Endothelial cell of umbilical vein (primary cell): ENCODE data around the gene GALNT13. TPM values are rescaled to one million over a fixed set of nuclear protein-coding genes. Genes with fewer than 3 reads are reported as not detected.

ENCODE experiments used
- BruUV-seq: library from RNA; stranded (reverse); fragments of 400-500 nt; replicated peaks from 2 replicates; lab custom pipeline; 2021; lab: Mats Ljungman, UMichigan
- CTCF ChIA-PET: fragments of 300-600, 350-600 bp; sonication (Branson Sonifier 250); formaldehyde crosslinking; loops from one replicate; lab custom pipeline; 2021; ENCODE audit warnings: antibody characterized with exemption, inconsistent platforms; lab: Charles Lee
- POLR2A ChIA-PET: fragments of 300-600, 350-600 bp; sonication (Branson Sonifier 250); formaldehyde crosslinking; loops from one replicate; lab custom pipeline; 2021; ENCODE audit warnings: antibody characterized with exemption, inconsistent platforms; lab: Charles Lee
- DNase-seq: peaks from one replicate; pipeline ENCODE4 v3.0.0-alpha.2; 2011; ENCODE audit warnings: low read depth, low spot score
- FAIRE-seq: peaks from 2 replicates; lab custom pipeline; 2011; peaks lifted over from hg19 to GRCh38; lab: Jason Lieb, UNC
- H2AFZ ChIP-seq: 2 replicates; pipeline ENCODE4 v1.6.0; 2012; ENCODE audit warnings: low read depth, low read length, control low read depth, inconsistent platforms
- H3K27ac ChIP-seq: 2 replicates; pipeline ENCODE4 v1.5.1; 2011; ENCODE audit warnings: low read depth, mild to moderate bottlenecking, control low read depth, low read length, moderate library complexity; ENCODE audit not compliant: insufficient read depth
- H3K27me3 ChIP-seq, 2 experiments: 2 replicates each; pipeline versions ENCODE4 v1.6.0 to v1.6.1; 2011; ENCODE audit warnings: low read length in 2 of 2, mixed read lengths in 1 of 2; ENCODE audit not compliant: control insufficient read depth in 2 of 2, insufficient read depth in 2 of 2
- H3K36me3 ChIP-seq, 2 experiments: 2 replicates in 1 of 2; 3 replicates in 1 of 2; pipeline ENCODE4 v1.5.1; 2011; ENCODE audit warnings: low read length in 2 of 2, mild to moderate bottlenecking in 1 of 2, moderate library complexity in 1 of 2; ENCODE audit not compliant: control insufficient read depth in 2 of 2, insufficient read depth in 2 of 2; ENCODE audit errors: extremely low read depth in 1 of 2
- H3K4me1 ChIP-seq: 3 replicates; pipeline ENCODE4 v1.5.1; 2011; ENCODE audit warnings: mild to moderate bottlenecking, low read length; ENCODE audit not compliant: control insufficient read depth, insufficient read depth; ENCODE audit errors: extremely low read depth
- H3K4me2 ChIP-seq: 2 replicates; pipeline ENCODE4 v1.6.1; 2011; ENCODE audit warnings: low read length, control low read depth, mixed read lengths; ENCODE audit not compliant: insufficient read depth
- H3K4me3 ChIP-seq, 3 experiments: fragments of 200-600 bp in 1 of 3; sonication (generic), shearing (Covaris generic) in 1 of 3; replicated peaks in 1 of 3; 2 replicates each; pipeline ENCODE4 v1.5.1; 2011 to 2016; ENCODE audit warnings: control low read depth in 3 of 3, low read length in 3 of 3, mild to moderate bottlenecking in 2 of 3, inconsistent platforms in 1 of 3, low read depth in 1 of 3, moderate library complexity in 1 of 3; ENCODE audit not compliant: insufficient read depth in 1 of 3
- H3K79me2 ChIP-seq: 2 replicates; pipeline ENCODE4 v1.6.0; 2012; ENCODE audit warnings: low read length, inconsistent platforms; ENCODE audit not compliant: control insufficient read depth, insufficient read depth
- H3K9ac ChIP-seq: replicated peaks from 2 replicates; pipeline ENCODE3; 2011; ENCODE audit warnings: low read length, control low read depth; ENCODE audit not compliant: insufficient read depth; ENCODE audit errors: extremely low read depth
- H3K9me1 ChIP-seq: replicated peaks from 3 replicates; pipeline ENCODE4 v1.6.0; 2011; ENCODE audit warnings: mild to moderate bottlenecking, low read length; ENCODE audit not compliant: control insufficient read depth, insufficient read depth; ENCODE audit errors: extremely low read depth
- H3K9me3 ChIP-seq: replicated peaks from 2 replicates; pipeline ENCODE4 v1.5.1; 2012; ENCODE audit warnings: low read length, inconsistent platforms; ENCODE audit not compliant: control insufficient read depth, insufficient read depth
- H4K20me1 ChIP-seq: replicated peaks from 2 replicates; pipeline ENCODE3; 2011; ENCODE audit warnings: mild to moderate bottlenecking, low read length; ENCODE audit not compliant: control insufficient read depth, insufficient read depth; ENCODE audit errors: extremely low read depth
- CTCF ChIP-seq, 2 donors: IDR thresholded peaks; 1 replicate in 1 of 2; 2 replicates in 1 of 2; pipeline ENCODE4 v1.5.1; 2011; ENCODE audit warnings: low read length in 2 of 2, mild to moderate bottlenecking in 2 of 2, moderate library complexity in 2 of 2, control low read depth in 1 of 2, inconsistent platforms in 1 of 2, low read depth in 1 of 2; ENCODE audit not compliant: insufficient read depth in 1 of 2; ENCODE audit errors: extremely low read depth in 1 of 2
- EZH2 ChIP-seq: IDR thresholded peaks from 2 replicates; pipeline ENCODE4 v1.6.1; 2012; ENCODE audit warnings: borderline replicate concordance, low read depth, mild to moderate bottlenecking, moderate library complexity, low read length, inconsistent platforms; ENCODE audit not compliant: severe bottlenecking
- FOS ChIP-seq: IDR thresholded peaks from 2 replicates; pipeline ENCODE4 v1.6.1; 2011; ENCODE audit warnings: mild to moderate bottlenecking, low read length, moderate library complexity, borderline replicate concordance; ENCODE audit not compliant: insufficient read depth
- GATA2 ChIP-seq: IDR thresholded peaks from 2 replicates; pipeline ENCODE4 v1.7.0; 2011; ENCODE audit warnings: low read depth, mild to moderate bottlenecking, moderate library complexity, mixed read lengths, low read length; ENCODE audit not compliant: insufficient read length, insufficient read depth
- JUN ChIP-seq: IDR thresholded peaks from 2 replicates; pipeline ENCODE4 v1.6.1; 2011; ENCODE audit warnings: borderline replicate concordance, low read depth; ENCODE audit not compliant: insufficient read length, insufficient read depth
- MAX ChIP-seq: IDR thresholded peaks from 2 replicates; pipeline ENCODE4 v1.6.1; 2011; ENCODE audit not compliant: insufficient read depth, insufficient read length
- MYC ChIP-seq: IDR thresholded peaks from one replicate; pipeline ENCODE4 v1.6.1; 2011; ENCODE audit warnings: mild to moderate bottlenecking, low read depth, low read length
- POLR2A ChIP-seq: IDR thresholded peaks from 2 replicates; pipeline ENCODE4 v1.6.1; 2012; ENCODE audit warnings: low read depth, mild to moderate bottlenecking, control low read depth, low read length
- POLR2AphosphoS5 ChIP-seq: IDR thresholded peaks from 2 replicates; pipeline ENCODE4 v1.6.1; 2012; ENCODE audit warnings: low read depth, mild to moderate bottlenecking, control low read depth, low read length, moderate library complexity; ENCODE audit not compliant: insufficient read depth
- dilution Hi-C: fragments of 300-500 bp; cut with MboI; formaldehyde crosslinking; loops from one replicate; pipeline ENCODE4 v1.15.0; 2019; ENCODE audit warnings: low sequenced_read_pairs; ENCODE audit not compliant: extremely low pct_ligation_motif_present
- intact Hi-C: fragments of 100-400 bp; cut with micrococcal nuclease; formaldehyde crosslinking; loops from one replicate; pipeline ENCODE4 v1.10.0; 2022
- polyA plus RNA-seq, 4 experiments: library from polyadenylated mRNA; depleted of rRNA in 3 of 4; stranded (reverse) in 3 of 4; unstranded in 1 of 4; fragments of >200 nt; gene quantifications; 2 replicates each; pipeline versions ENCODE4 v1.2.1 to v1.2.3, GENCODE V29; 2011 to 2012; ENCODE audit warnings: missing spikeins in 1 of 4
- total RNA-seq: library from RNA; stranded (reverse); gene quantifications from 2 replicates; pipeline ENCODE4 v1.2.3, GENCODE V29; 2021

GALNT13 gene
- total and polyA plus RNA-seq, 2 donors (not counting 3 experiments of a cell fraction or from before 2014, with no cell fraction given): 0.06 TPM; not detected in 1

GRCh38 chr2:154158101-154158500 lies 286.4 kb downstream of the GALNT13 start:
- Histone ChIP-seq H3K27ac (no peak overlapping the region), H2AFZ (no peak overlapping the region), H3K9me1 (no peaks in the 10 kb centered on the region), H3K27me3 (no peaks in the 10 kb centered on the region), H3K9me3 (no peaks in the 10 kb centered on the region), H4K20me1 (no peaks in the 10 kb centered on the region), H3K79me2 (no peaks in the 10 kb centered on the region), H3K4me1 (no peaks in the 10 kb centered on the region), H3K36me3 (no peaks in the 10 kb centered on the region), H3K4me2 (no peak overlapping the region), H3K9ac (no peak overlapping the region), H3K4me3 (no peak overlapping the region)
- FAIRE-seq: no peak
- BruUV-seq: no TSS peak
- CTCF ChIA-PET: no interaction called here
- dilution Hi-C loops: no loop called here
- intact Hi-C loops: no loop called here
- TF ChIP-seq CTCF (IDR thresholded peaks at IDR 0.05; ENCODE audit: extremely low read depth in 1 of 2, insufficient read depth in 1 of 2, low read depth in 1 of 2, low read length in 2 of 2) (no peak), JUN (no peak), GATA2 (no peak), POLR2A (no peak), MAX (no peak), POLR2AphosphoS5 (no peak), FOS (no peak), MYC (no peak), EZH2 (no peak)
- POLR2A ChIA-PET: no interaction called here
- no peak for DNase-seq
